ENCODE data around the gene TCAP.
A peak's percentile ranks its signal among the peaks of the same experiment; 100 is the strongest.
"Not testable (repeated sequence)": the region's sequence is repeated elsewhere in the genome, so short reads cannot be mapped to it uniquely, and the experiment has no call there.

The TCAP gene

DNA sequence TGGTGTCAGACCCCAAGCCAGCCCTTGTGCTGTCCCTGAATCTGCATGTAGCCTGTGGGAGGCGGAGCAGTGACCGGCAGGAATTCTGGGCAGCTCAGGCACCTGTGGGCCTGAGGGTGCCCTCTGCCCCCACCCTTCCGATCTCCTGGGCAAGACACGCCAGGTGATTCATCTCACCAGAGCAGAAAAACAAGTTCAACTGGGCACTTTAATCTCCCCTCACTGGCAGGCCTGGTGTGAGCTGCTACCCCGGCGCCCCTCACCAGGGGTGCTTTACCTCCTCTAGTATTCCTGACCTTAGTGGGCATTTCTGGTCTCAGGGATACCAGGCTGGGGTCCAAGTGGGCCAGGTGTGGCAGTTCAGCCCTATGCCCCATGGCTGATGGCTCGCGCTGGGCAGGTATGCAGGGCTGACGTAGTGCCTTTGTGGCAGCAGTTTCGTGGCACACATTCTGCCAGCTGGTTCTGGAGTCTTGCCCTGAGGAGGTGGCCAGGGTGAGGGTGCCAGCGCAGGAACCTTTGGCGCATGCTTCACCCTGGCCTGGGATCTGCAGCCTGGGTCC lies 40.7 kb downstream of the TCAP start:
- H3K4me1 Mint-ChIP-seq, result peaks cover 66% of the 10 kb centered on the region
- TF ChIP-seq, protein P1, sequence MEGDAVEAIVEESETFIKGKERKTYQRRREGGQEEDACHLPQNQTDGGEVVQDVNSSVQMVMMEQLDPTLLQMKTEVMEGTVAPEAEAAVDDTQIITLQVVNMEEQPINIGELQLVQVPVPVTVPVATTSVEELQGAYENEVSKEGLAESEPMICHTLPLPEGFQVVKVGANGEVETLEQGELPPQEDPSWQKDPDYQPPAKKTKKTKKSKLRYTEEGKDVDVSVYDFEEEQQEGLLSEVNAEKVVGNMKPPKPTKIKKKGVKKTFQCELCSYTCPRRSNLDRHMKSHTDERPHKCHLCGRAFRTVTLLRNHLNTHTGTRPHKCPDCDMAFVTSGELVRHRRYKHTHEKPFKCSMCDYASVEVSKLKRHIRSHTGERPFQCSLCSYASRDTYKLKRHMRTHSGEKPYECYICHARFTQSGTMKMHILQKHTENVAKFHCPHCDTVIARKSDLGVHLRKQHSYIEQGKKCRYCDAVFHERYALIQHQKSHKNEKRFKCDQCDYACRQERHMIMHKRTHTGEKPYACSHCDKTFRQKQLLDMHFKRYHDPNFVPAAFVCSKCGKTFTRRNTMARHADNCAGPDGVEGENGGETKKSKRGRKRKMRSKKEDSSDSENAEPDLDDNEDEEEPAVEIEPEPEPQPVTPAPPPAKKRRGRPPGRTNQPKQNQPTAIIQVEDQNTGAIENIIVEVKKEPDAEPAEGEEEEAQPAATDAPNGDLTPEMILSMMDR (IDR thresholded peaks at IDR 0.05; ENCODE audit: unreplicated experiment in 3 of 3), result no peak
- no peaks in the 10 kb centered on the region for H3K9me3 Mint-ChIP-seq
- H3K36me3 Mint-ChIP-seq (ENCODE audit: low read depth), result peaks cover 32% of the 10 kb centered on the region
- peak overlapping the region in 2 of 3 experiments; percentile 19 to 65 for H3K4me3 Mint-ChIP-seq
- peak overlapping the region in 2 of 3 experiments; percentile 34 to 72 for H3K27ac Mint-ChIP-seq
- H3K27me3 Mint-ChIP-seq (ENCODE audit: low read depth), result no peaks in the 10 kb centered on the region

DNA sequence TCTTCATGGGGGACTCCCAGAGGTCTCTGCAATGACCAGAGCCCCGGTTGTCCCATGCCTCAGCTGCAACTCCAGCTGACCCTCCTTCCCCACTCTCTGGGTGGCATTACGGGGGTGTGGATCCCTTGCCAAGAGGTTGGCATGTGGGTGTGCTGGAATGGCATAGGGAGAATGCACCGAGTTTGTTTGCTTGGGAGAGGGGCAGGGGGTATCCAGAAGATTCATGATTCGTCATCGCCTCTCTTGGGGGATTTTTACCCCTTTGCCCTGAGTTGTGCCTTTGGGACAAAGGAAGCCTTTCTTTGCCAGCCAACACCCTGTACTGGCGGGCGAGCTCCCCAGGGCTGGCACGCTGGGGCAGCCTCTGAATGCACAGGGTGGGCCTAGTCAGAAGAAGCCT lies 41.2 kb downstream of the TCAP start:
- Mint-ChIP-seq H3K27me3 (ENCODE audit: low read depth) (no peaks in the 10 kb centered on the region), H3K4me1 (peaks cover 62% of the 10 kb centered on the region), H3K27ac (no peak overlapping the region), H3K4me3 (no peak overlapping the region), H3K9me3 (no peaks in the 10 kb centered on the region), H3K36me3 (ENCODE audit: low read depth) (peaks cover 32% of the 10 kb centered on the region)
- TF ChIP-seq, protein P1 (IDR thresholded peaks at IDR 0.05; ENCODE audit: unreplicated experiment in 3 of 3), result no peak

DNA sequence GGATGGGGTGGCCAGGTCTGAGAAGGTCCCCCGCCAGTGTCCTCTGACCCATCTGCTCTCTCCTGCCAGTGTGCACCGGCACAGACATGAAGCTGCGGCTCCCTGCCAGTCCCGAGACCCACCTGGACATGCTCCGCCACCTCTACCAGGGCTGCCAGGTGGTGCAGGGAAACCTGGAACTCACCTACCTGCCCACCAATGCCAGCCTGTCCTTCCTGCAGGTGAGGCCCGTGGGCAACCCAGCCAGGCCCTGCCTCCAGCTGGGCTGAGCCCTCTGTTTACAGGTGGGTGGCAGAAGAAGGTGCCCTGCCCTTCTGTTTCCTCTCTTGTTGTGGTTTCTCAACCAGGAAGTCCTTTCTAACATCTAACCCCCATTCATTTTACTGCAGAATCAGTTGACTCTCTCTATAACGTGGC lies 41.8 kb downstream of the TCAP start:
- TF ChIP-seq, protein P1 (IDR thresholded peaks at IDR 0.05; ENCODE audit: unreplicated experiment in 3 of 3), result no peak
- no peaks in the 10 kb centered on the region for H3K27me3 Mint-ChIP-seq (ENCODE audit: low read depth)
- peaks cover 38% of the 10 kb centered on the region for H3K36me3 Mint-ChIP-seq (ENCODE audit: low read depth)
- H3K9me3 Mint-ChIP-seq, result no peaks in the 10 kb centered on the region
- H3K27ac Mint-ChIP-seq, result no peak overlapping the region
- H3K4me3 Mint-ChIP-seq, result peak overlapping the region in 1 of 3 experiments; percentile 3
- H3K4me1 Mint-ChIP-seq, result peaks cover 56% of the 10 kb centered on the region

DNA sequence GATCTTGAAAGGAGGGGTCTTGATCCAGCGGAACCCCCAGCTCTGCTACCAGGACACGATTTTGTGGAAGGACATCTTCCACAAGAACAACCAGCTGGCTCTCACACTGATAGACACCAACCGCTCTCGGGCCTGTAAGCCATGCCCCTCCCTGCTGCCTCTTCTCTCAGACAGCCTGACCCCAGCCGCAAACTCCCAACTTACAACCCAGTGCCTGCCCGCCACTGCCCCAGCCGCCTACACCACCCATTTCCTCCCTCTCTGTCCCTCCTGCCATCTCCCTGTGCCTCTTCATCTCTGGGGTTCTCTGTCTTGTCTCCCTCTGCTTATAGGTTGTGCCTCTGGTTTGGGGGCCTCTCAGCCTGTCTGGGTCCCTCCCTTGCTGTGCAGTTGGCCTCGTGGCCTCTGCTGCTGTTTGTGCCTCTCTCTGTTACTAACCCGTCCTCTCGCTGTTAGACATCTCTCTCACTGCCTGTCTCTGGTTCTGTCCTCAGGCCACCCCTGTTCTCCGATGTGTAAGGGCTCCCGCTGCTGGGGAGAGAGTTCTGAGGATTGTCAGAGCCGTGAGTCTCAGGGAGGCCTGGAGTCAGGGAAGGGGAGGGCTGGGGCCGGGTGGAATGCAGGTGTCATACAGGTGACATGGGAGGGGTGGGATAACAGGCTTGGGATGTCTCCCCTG lies 44.3 kb downstream of the TCAP start:
- H3K4me3 Mint-ChIP-seq, result no peak overlapping the region
- H3K27me3 Mint-ChIP-seq (ENCODE audit: low read depth), result no peaks in the 10 kb centered on the region
- TF ChIP-seq, protein P1 (IDR thresholded peaks at IDR 0.05; ENCODE audit: unreplicated experiment in 3 of 3), result no peak
- H3K36me3 Mint-ChIP-seq (ENCODE audit: low read depth), result peaks cover 42% of the 10 kb centered on the region
- no peak overlapping the region for H3K27ac Mint-ChIP-seq
- no peaks in the 10 kb centered on the region for H3K9me3 Mint-ChIP-seq
- peaks cover 33% of the 10 kb centered on the region for H3K4me1 Mint-ChIP-seq

- Mint-ChIP-seq H3K4me1 (peaks cover 25% of the 10 kb centered on the region), H3K9me3 (no peaks in the 10 kb centered on the region), H3K36me3 (ENCODE audit: low read depth) (peaks cover 46% of the 10 kb centered on the region), H3K27ac (no peak overlapping the region), H3K4me3 (no peak overlapping the region), H3K27me3 (ENCODE audit: low read depth) (no peaks in the 10 kb centered on the region)
- TF ChIP-seq, protein P1 (IDR thresholded peaks at IDR 0.05; ENCODE audit: unreplicated experiment in 3 of 3), result no peak
Measured at GRCh38 chr17:39709998-39710964, 45.1 kb downstream of the TCAP start.

GRCh38 chr17:39711071-39711470 lies 45.9 kb downstream of the TCAP start:
- not testable (repeated sequence) for H3K27ac Mint-ChIP-seq; H3K27me3 Mint-ChIP-seq (ENCODE audit: low read depth); H3K9me3 Mint-ChIP-seq; H3K4me3 Mint-ChIP-seq
- Mint-ChIP-seq H3K36me3 (ENCODE audit: low read depth) (peaks cover 46% of the 10 kb centered on the region), H3K4me1 (peaks cover 17% of the 10 kb centered on the region)

All from nephron (organoid).